ENCODE measurements around the gene ACBD7. TPM values are rescaled to one million over a fixed set of nuclear protein-coding genes. Genes with fewer than 3 reads are reported as not detected.

The ACBD7 gene
- total RNA-seq, 1 donor from 2014 or later: 2.1 TPM

- H3K27ac Mint-ChIP-seq: no peak overlapping the region
- peaks cover 12% of the 10 kb centered on the region for H3K36me3 Mint-ChIP-seq
- H3K27me3 Mint-ChIP-seq (ENCODE audit: low read depth): no peaks in the 10 kb centered on the region
- no peak overlapping the region for H3K4me3 Mint-ChIP-seq
- no peak for TF ChIP-seq CTCF (IDR thresholded peaks at IDR 0.05; ENCODE audit: unreplicated experiment)
- no peak for DNase-seq (ENCODE audit: low spot score in 2 of 2, unreplicated experiment in 2 of 2)
- H3K9me3 Mint-ChIP-seq: peaks cover 22% of the 10 kb centered on the region
- H3K4me1 Mint-ChIP-seq: no peaks in the 10 kb centered on the region
Observed at GRCh38 chr10:15072358-15072757, 16.2 kb downstream of the ACBD7 start.

GRCh38 chr10:15069230-15069629 lies 19.3 kb downstream of the ACBD7 start:
- Mint-ChIP-seq H3K4me1 (no peaks in the 10 kb centered on the region), H3K36me3 (peaks cover 13% of the 10 kb centered on the region), H3K4me3 (no peak overlapping the region), H3K9me3 (peaks cover 33% of the 10 kb centered on the region), H3K27ac (no peak overlapping the region), H3K27me3 (ENCODE audit: low read depth) (peaks cover under 1% of the 10 kb centered on the region)
- DNase-seq (ENCODE audit: low spot score in 2 of 2, unreplicated experiment in 2 of 2): no peak
- no peak for TF ChIP-seq CTCF (IDR thresholded peaks at IDR 0.05; ENCODE audit: unreplicated experiment)

GRCh38 chr10:15068802-15069201 lies 19.8 kb downstream of the ACBD7 start:
- H3K27ac Mint-ChIP-seq: no peak overlapping the region
- no peak for TF ChIP-seq CTCF (IDR thresholded peaks at IDR 0.05; ENCODE audit: unreplicated experiment)
- H3K36me3 Mint-ChIP-seq: peaks cover 14% of the 10 kb centered on the region
- no peak for DNase-seq (ENCODE audit: low spot score in 2 of 2, unreplicated experiment in 2 of 2)
- H3K9me3 Mint-ChIP-seq: peaks cover 34% of the 10 kb centered on the region
- peaks cover 2% of the 10 kb centered on the region for H3K27me3 Mint-ChIP-seq (ENCODE audit: low read depth)
- no peaks in the 10 kb centered on the region for H3K4me1 Mint-ChIP-seq
- no peak overlapping the region for H3K4me3 Mint-ChIP-seq

- H3K4me1 Mint-ChIP-seq: no peaks in the 10 kb centered on the region
- no peak overlapping the region for H3K4me3 Mint-ChIP-seq
- DNase-seq (ENCODE audit: low spot score in 2 of 2, unreplicated experiment in 2 of 2): no peak
- H3K36me3 Mint-ChIP-seq: peaks cover 3% of the 10 kb centered on the region
- TF ChIP-seq CTCF (IDR thresholded peaks at IDR 0.05; ENCODE audit: unreplicated experiment): no peak
- H3K27ac Mint-ChIP-seq: no peak overlapping the region
- peaks cover 22% of the 10 kb centered on the region for H3K9me3 Mint-ChIP-seq
- peaks cover 2% of the 10 kb centered on the region for H3K27me3 Mint-ChIP-seq (ENCODE audit: low read depth)
Observed at GRCh38 chr10:15067154-15067553, 21.4 kb downstream of the ACBD7 start.

- no peak for TF ChIP-seq CTCF (IDR thresholded peaks at IDR 0.05; ENCODE audit: unreplicated experiment)
- Mint-ChIP-seq H3K4me1 (no peaks in the 10 kb centered on the region), H3K9me3 (peaks cover 24% of the 10 kb centered on the region), H3K27ac (no peak overlapping the region), H3K36me3 (peaks cover 10% of the 10 kb centered on the region), H3K4me3 (no peak overlapping the region), H3K27me3 (ENCODE audit: low read depth) (peaks cover 6% of the 10 kb centered on the region)
- DNase-seq (ENCODE audit: low spot score in 2 of 2, unreplicated experiment in 2 of 2): no peak
Observed at GRCh38 chr10:15060638-15061037, 27.9 kb downstream of the ACBD7 start.

- H3K36me3 Mint-ChIP-seq: peaks cover 10% of the 10 kb centered on the region
- no peak for TF ChIP-seq CTCF (IDR thresholded peaks at IDR 0.05; ENCODE audit: unreplicated experiment)
- H3K4me1 Mint-ChIP-seq: no peaks in the 10 kb centered on the region
- H3K9me3 Mint-ChIP-seq: peaks cover 20% of the 10 kb centered on the region
- no peak for DNase-seq (ENCODE audit: low spot score in 2 of 2, unreplicated experiment in 2 of 2)
- peaks cover 6% of the 10 kb centered on the region for H3K27me3 Mint-ChIP-seq (ENCODE audit: low read depth)
- H3K27ac Mint-ChIP-seq: no peak overlapping the region
- H3K4me3 Mint-ChIP-seq: no peak overlapping the region
Observed at GRCh38 chr10:15059914-15060313, 28.7 kb downstream of the ACBD7 start.

All from mesothelial cell of epicardium (in vitro differentiated cells).